C4-2B (cell line): Measurements from ENCODE around the gene LTBP2.

Experiments used
- H3K27ac ChIP-seq: fragments of 450-650 bp; 2 replicates; pipeline ENCODE4 v1.5.1; 2017
- ZFX ChIP-seq: fragments of 450-650 bp; IDR thresholded peaks from 2 replicates; pipeline ENCODE4 v1.6.1; 2017
- TF ChIP-seq, protein P1 (sequence below): fragments of 450-650 bp; conservative IDR thresholded peaks from 2 replicates; pipeline ENCODE4 v1.5.1; 2017; ENCODE audit warnings: mild to moderate bottlenecking

LTBP2 gene

DNA sequence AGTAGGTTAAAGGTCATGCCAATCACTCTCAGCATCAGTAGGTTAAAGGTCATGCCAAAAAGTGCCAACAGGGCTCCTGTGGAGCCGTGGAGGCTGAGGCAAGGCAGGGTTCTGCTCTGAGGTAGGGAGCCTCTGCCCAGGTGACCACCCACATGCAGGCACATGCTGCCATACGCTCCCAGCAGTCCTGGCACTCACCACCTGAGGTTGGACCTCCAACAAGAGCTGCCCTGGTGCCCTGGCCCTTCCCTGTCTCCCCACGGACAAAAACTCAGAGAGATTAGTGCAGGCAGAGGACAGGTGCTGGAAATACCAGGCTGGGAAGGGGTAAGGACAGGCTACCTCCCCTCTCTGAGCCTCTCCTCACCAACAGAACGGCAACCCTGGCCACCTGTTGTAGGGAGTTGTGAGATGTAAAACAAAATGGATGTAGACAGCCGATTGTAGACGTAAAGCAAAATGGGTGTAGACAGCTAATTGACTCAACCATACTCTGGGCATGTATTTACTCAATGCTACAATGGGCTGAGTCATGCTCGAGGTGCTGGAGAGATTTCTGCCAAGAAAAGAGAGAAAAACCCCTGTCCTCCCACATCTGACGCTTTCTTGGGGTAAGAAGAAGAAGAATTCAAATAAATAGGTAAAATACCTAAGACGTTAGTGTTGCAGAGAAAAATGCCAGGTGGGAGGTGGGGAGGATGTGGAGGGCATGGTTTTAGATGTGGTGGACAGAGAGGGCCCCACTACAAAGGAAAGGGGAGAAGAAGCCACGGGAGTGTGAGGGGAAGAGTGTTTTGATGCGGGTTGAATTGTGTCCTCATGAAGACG, 32.4 kb downstream of the LTBP2 start:
- TF ChIP-seq, protein P1, sequence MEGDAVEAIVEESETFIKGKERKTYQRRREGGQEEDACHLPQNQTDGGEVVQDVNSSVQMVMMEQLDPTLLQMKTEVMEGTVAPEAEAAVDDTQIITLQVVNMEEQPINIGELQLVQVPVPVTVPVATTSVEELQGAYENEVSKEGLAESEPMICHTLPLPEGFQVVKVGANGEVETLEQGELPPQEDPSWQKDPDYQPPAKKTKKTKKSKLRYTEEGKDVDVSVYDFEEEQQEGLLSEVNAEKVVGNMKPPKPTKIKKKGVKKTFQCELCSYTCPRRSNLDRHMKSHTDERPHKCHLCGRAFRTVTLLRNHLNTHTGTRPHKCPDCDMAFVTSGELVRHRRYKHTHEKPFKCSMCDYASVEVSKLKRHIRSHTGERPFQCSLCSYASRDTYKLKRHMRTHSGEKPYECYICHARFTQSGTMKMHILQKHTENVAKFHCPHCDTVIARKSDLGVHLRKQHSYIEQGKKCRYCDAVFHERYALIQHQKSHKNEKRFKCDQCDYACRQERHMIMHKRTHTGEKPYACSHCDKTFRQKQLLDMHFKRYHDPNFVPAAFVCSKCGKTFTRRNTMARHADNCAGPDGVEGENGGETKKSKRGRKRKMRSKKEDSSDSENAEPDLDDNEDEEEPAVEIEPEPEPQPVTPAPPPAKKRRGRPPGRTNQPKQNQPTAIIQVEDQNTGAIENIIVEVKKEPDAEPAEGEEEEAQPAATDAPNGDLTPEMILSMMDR = no peak
- 0 out of 2 replicates have a peak, but pooled peaks have one; percentile 11 for TF ChIP-seq ZFX
- no peak overlapping the region for H3K27ac ChIP-seq

DNA sequence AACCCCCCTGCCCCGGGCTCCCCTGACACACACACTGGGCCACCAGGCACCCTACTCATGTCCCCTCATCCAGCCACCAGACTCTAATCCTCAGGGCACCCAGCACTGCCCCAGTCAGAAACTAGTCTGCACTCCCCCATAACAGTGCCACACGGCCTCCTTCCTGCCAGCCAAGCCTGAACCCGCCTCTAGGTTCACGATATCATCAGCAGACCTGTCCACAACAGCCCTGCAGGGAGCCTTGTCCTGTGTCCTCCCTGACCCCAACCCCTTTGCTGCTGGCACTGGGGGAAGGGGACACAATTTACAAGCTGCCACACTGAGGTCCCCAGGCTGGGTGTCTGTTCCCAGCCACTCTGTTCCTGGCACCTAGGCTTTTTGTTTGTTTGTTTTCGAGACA, 33.6 kb downstream of the LTBP2 start:
- TF ChIP-seq, protein P1 = no peak
- no peak for TF ChIP-seq ZFX
- H3K27ac ChIP-seq = no peak overlapping the region

DNA sequence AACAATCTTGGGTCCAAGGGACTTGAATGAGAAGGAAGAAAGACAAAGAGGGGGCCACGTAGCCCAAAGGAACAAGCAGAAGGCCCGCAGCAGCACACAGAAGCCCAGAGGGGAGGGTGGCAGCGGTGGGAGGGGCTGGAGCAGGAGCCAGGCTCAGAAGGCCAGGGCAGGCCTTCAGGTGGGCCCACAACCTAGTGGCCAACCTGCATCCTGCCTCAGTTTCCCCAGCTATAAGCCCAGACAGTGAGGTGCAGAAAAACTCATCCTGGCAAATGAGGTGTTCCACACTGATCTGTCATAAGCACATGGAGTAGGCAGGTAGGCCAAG, 34.1 kb downstream of the LTBP2 start:
- H3K27ac ChIP-seq = no peak overlapping the region
- TF ChIP-seq ZFX = no peak
- TF ChIP-seq, protein P1 = no peak

DNA sequence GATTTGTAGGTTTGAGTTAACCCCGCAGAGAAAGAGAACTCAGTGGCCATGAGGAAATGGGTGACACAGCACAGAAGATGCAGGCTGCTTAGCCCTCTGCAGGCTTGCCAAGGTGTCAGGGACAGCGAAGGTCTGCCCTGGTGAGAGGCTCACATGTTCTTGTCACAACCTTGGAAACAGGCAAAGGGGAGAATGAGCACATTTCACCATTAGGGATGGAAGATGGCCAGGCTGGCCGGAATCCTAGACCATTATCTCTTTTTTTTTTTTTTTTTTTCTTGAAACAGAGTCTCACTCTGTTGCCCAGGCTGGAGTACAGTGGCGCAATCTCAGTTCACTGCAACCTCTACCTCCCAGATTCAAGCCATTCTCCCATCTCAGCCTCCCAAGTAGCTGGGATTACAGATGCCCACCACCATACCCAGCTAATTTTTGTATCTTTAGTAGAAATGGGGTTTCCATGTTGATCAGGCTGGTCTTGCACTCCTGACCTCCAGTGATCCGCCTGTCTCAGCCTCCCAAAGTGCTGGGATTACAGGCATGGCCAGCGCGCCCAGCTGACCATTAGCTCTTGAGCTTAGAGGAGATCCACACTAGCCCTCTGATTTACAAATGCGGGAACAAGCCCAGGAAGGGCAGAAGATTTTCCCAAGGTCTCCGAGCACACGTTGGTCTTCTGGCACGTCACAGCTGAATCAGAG, 34.6 kb downstream of the LTBP2 start:
- H3K27ac ChIP-seq = no peak overlapping the region
- no peak for TF ChIP-seq ZFX
- TF ChIP-seq, protein P1 = no peak

DNA sequence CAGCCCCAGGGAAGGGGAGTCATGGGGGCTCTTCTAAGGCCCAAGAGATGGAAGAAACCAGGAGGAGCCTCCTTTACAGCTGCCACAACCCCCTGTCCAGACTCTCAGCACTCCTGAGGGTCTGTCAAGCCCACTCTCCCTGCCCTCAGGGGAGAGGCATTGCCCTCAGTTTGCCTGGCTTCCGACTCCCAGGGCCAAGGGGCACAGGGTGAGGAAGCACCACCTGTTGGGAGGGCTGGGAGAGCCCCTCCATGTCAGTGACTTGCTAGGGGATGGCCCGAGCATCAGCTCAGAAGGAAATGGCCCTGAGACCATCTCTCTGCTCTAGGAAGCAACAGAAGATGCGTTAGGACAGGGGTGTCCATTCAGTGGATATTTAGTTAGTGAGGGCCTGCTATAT, 36.1 kb downstream of the LTBP2 start:
- TF ChIP-seq, protein P1 = no peak
- TF ChIP-seq ZFX = no peak
- no peak overlapping the region for H3K27ac ChIP-seq

DNA sequence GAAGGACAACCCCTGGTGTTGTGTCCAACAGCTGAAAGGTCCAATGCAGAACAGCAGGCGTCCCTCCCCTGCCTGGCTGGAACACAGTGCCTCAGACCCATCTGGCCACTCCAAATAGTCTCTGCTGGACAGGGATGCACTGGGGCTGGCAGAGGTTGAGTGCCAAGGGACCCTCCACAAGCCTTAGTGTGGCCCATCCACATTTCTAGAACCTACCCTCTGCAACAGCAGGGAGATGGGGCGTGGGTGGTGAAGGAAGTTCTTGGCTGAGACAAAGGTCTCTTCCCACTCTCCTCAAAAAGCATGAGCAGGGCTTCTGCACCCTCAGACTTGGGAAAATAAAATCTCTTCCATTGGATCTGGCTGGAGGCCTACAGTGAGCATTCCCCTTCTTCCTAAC, 36.5 kb downstream of the LTBP2 start:
- TF ChIP-seq, protein P1 = no peak
- TF ChIP-seq ZFX = no peak
- no peak overlapping the region for H3K27ac ChIP-seq

DNA sequence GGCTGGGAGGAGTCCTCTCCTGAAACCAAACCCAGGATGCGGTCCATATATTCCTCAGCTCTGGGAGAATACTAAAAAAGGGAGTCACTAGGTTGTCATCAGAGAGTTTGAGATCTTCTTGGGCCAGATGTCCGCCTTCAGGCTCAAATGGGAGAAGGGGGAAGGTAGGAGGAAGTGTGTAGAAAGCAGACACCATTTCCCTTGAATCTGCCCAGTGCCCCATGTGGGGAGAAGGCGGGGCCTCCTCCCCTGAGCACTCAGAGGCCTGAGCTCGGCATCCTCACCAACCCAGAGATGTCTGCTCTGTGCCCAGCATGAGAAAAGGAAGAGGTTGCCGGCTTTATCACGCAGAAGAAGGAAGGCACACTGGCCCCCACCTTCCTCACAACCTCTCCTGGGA, 37.3 kb downstream of the LTBP2 start:
- TF ChIP-seq, protein P1 = no peak
- no peak for TF ChIP-seq ZFX
- H3K27ac ChIP-seq = no peak overlapping the region
